ENCODE measurements around the gene DOK1.
A peak's percentile ranks its signal among the peaks of the same experiment; 100 is the strongest.

The DOK1 gene

DNA sequence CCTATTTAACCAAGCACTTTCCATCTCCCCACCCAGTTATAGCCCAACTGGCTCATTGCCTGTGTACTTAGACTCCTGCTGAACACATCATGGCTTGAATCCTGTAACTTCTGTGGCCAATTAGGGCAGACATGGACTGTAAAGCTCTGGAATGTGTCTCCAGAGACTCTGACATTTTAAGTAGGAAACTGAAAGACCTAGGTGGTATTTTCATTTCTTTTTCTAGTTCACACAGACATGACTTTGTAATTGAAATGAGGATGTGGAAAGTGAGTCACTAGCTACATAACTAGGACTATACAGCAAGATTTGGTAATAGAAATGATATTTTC, 12.2 kb downstream of the DOK1 start:
- no peak for FAIRE-seq
- DNase-seq (ENCODE audit: low spot score), result peak; percentile 50

DNA sequence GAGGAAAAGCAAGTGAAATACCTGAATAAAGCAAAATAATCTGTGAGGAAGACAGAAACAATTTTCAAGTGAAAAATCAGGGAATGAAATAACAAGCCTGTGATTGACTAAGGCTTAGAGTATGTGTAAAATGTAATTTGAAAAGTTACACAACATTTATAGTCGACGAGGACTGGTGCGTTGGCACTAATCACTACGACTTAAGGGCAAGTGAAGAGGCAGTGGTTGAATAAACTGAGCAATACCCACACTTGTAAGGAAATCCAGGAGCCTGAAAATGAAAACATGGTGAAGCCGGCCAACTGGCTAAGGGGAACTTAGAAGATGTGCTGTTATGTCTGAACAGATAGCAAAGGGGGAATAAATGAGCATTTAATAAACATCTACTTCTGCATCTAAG, 13.4 kb downstream of the DOK1 start:
- DNase-seq (ENCODE audit: low spot score) (no peak), FAIRE-seq (no peak)

DNA sequence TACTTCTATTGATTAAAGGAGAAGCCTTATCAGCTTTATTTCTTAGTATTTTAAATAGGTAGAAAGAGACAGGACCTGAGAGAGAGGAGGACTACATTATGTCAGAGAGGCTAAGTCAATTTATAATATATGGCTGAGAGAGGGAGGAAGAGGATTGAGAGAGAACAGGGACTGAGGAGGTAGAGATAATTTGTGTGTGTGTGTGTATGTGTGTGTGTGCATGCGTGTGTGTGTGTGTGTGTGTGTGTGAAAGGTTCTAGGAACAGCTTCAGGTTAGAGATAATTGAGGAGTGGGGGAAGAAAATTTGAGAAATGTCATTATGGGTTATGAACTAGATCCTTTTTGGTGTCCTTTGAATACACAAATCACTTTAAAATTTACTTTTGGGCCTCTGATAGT, 15.2 kb downstream of the DOK1 start:
- FAIRE-seq (no peak), DNase-seq (ENCODE audit: low spot score) (no peak)

DNA sequence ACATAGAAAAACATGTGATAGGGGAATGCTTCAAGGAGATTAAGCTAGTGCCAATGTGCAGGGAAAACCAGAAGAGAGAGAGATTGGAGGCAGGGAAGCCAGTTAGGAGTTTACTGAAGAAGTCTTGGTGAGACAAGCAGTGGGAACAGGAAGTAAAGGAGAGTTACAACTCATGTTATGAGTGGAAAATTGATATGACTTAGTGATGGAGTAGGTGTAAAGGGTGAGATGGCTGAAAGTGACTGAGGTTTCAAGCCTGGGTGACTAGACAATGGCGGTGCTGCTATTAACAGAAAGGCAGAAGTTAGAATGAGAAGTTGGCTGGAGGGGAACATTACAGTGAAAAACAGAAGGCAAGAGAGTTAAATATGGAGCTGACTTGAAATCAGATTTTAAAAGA, 16.5 kb downstream of the DOK1 start:
- FAIRE-seq, result no peak
- DNase-seq (ENCODE audit: low spot score), result no peak

DNA sequence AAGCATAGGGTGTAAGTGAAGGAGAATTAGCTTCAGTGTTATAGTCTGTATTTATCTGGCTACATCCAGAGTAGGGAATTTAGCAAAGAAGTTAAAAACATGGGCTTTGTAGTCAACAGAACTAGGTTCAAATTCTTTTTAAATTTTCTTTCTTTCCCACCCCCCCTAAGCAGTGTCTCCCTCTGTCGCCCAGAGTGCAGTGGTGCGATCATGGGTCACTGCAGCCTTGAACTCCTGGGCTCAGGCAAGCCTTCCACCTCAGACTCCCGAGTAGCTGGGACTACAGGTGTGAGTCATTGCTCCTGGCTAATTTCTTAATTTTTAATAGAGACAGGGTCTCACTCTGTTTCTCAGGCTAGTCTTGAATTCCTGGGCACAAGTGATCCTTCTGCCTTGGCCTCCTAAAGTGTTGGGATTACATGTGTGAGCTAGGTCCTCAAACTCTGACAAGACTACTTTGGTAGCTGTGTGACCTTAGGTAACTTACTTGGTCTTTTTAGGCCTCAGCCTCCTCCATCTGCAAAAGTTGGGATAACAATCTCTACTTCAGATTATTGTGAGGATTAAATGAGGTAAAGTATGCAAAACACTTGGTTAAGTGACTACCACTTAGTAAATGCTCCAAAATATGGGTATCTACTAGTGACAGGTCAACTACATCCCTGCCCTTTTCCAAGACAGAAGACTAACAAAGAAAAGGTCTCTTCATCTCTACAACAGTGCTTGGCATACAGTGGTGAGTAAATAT, 17.8 kb downstream of the DOK1 start:
- DNase-seq (ENCODE audit: low spot score) (no peak), FAIRE-seq (no peak)

DNA sequence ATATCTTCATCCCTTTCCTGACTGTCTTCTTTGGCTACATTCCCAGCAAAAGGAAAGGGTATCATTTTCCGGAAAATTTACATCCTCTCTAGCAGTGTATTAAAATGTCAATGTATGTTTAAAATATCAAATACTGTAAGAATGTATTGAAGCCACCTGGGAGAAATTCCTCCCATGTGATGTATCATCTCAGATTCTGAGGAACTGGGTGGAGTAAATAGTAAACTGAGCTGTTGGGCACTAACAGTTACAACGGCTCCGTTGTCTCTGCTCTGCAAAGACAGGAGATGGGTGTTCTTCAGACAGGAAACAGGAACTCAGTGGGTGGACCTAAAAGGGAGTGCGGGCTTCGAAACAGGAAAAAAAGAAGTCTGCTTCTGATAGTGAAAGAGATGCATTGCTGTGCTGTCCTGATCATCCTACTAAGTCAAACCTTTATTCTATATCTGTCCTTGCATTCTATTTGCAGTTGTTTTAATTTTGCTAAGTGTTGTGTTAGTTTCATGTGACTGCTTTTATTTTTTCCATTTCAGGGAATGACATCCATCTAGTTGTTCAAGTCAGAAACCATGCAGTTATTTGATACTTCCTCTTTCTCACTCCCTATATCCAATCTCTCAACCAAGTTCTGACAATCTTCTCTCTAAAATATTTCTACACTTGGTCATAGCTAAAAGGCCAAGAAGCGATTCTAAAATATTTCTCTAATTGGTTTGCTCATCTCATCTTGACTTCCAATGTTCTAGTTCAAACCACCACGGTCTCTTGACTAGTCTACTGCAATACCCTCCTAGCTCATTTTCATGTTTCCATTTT, 19.4 kb downstream of the DOK1 start:
- FAIRE-seq, result no peak
- DNase-seq (ENCODE audit: low spot score), result no peak

DNA sequence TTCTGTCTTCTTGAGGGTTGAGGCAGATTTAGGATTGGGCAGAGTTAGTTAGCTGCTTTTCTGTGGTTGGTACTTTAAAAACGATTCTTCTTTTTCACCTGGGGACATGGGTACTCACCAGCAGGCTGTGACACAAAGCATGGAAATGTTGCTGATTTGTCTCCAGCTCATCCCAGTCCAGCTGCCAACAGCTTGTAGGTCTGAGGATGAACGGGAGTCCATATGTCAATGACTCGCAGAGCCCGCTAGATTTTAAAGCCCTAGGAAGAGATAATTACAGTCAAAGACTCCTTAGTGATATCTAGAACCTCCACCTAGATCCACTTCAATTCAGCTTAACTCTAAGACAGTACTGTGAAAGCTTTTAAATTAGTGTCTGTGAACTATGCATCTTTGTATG, 20.8 kb downstream of the DOK1 start:
- no peak for DNase-seq (ENCODE audit: low spot score)
- no peak for FAIRE-seq

DNA sequence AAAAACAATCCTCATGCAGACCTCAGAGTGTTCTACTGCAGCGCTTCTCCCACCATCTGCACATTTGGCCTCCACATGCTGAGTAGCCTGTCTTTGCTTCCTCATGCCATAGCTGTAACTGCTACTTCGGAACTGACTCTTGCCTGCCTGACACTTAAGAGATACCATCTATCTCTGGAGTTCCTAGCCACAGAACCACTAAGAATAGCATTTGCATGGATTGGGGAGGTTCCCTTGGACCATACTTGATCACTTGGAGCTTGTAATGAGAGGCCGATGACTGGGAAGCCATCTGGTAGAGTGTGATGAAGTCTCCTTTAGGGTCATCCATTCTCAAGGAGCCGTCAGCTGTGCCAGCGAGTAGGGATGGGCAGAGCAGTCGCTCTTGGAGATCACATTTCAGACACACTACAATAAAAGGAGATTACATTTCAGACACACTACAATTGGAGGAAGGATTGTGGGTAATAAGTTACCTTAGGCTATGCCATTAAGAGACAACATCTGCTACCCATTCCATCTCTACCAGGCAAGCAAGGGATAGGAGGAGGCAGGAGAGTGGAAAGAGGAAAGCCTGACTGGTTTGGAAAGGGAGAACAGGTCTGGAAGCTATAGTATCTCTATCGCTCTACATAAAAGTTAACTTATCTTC, 21.8 kb downstream of the DOK1 start:
- DNase-seq (ENCODE audit: low spot score), result no peak
- no peak for FAIRE-seq

DNA sequence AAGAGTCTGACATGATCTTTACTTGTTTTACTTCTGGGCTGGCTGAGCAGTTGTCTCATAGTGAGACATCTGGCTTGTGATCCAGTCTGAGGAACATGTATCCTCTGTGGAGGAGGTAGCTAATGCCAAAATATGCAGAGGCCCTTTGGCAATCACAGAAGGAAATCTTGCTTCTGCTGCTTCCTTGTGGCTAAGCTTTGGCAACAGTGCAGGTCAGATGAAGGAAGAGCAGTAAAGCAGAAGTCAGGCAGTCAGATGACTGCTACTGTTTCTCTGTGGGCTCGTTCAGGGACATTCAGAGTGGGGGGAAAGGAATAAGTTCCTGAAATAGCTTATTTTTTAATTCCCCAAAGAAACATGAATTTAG, 22.3 kb downstream of the DOK1 start:
- no peak for DNase-seq (ENCODE audit: low spot score)
- no peak for FAIRE-seq

DNA sequence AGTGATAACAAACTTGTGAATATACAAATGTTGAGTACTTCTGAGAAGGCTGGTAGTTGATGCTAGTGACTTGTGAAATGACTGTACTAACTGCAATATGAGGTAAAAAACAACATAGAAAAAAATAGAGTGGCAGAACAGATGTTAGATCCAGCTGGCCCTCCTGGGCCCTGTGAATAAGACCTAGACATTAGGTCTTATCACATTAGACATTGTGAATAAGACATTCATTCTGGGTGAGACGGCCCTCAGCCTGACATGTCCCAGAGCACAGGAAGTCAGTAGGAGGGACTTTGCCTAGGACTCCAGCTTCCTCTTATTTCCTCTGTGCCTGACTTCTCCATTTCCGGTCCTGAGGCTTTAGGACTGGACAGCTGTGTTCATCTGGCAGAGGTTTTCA, 22.9 kb downstream of the DOK1 start:
- FAIRE-seq (no peak), DNase-seq (ENCODE audit: low spot score) (no peak)

DNA sequence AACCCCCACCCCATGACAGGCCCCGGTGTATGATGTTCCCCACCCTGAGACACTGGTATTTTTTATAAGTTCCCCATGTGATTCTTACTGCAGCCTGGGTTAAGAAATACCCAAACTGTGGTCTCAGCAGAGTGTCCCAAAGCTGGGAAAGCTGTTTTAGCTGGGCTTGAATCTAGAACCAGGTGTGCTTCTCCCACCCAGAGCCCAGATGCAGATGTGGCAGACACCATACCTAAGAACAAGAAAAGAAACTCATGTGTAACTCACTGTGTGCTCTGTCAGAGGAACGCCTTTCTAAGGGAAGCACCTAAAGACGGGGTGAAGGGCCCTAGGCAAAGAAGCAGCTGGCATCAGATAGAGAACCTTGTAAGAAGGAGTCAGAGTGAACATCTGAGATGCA, 23.9 kb downstream of the DOK1 start:
- no peak for FAIRE-seq
- DNase-seq (ENCODE audit: low spot score), result no peak

DNA sequence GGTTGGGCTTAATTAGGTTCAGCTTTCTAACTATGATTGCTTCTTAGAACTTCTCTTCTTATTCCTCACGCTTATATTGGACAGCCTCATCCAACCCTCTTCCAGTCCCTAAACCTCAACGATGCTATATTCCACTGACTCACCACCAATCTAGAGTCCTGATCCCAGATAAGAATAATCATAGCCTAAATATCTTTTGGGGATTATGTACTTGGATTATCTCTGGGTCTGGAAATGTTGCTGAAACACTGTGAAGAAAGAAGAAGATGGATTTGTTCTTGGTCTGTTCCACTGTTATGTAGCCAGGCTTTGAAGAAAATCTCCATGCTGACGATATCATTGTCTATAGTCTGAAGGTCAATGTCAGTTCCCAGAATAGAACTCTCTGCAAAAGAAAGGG, 26.9 kb downstream of the DOK1 start:
- no peak for FAIRE-seq
- no peak for DNase-seq (ENCODE audit: low spot score)

DNA sequence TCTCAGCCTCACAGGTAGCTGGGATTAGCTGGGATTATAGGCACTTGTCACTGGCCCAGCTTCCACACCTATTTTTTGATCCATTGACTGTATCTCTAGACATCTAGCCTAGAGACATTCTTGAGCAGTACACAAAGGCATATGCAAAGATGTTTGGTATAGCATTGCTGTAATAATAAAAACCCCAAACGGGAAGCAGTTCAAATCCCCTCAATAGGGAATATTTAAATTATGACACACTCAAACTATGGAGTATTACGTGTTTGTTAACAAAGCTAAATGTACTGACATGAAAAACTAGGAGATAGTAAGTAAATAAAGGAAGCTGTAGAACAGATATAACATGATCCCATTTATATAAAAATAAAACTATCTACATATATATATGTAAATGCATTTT, 27.7 kb downstream of the DOK1 start:
- DNase-seq (ENCODE audit: low spot score), result no peak
- FAIRE-seq, result no peak

DNA sequence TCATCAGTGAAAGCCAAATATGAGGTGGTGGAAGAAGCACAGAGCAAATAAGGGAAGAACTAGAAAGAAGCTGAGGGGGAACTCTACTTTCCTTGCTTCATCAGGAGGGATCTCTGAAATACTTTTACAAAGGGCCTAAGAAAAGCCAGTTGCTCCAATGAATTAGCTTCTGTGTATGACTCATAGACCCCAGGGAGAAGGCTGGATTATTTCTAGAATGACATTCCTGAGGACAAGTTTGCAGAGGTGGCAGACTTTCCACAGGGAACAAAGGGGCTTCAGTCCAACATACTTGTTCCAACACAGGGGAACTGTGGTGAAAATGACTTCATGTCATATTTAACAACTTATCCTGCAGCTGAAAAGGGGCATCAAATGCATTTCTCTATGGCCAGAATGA, 29.0 kb downstream of the DOK1 start:
- FAIRE-seq (peak; percentile 34), DNase-seq (ENCODE audit: low spot score) (peak; percentile 53)

DNA sequence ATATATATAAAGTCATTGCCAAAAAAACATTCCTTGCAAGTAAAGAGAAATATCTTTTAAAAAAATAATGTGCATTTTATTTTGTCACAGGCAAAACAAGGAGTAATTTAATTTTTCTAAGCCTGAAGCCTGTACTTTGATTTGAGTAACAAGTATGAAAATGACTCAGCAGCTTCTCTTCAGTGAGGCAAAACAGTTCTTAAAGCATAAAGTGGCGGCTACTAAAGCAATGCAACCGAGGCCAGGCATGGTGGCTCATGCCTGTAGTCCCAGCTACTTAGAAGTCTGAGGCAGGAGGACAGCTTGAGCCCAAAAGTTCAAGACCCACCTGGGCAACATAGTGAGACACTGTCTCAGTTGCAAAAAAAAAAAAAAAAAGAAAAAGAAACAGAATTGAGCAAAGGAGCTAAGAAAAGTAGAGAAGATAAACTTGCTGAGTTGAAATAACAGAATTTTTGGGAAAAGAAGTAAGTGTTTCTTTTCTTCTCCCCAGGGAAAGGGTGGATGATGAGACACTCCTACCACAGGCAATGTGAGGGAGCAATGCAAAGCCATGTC, 29.6 kb downstream of the DOK1 start:
- peak; percentile 37 for DNase-seq (ENCODE audit: low spot score)
- peak; percentile 29 for FAIRE-seq

DNA sequence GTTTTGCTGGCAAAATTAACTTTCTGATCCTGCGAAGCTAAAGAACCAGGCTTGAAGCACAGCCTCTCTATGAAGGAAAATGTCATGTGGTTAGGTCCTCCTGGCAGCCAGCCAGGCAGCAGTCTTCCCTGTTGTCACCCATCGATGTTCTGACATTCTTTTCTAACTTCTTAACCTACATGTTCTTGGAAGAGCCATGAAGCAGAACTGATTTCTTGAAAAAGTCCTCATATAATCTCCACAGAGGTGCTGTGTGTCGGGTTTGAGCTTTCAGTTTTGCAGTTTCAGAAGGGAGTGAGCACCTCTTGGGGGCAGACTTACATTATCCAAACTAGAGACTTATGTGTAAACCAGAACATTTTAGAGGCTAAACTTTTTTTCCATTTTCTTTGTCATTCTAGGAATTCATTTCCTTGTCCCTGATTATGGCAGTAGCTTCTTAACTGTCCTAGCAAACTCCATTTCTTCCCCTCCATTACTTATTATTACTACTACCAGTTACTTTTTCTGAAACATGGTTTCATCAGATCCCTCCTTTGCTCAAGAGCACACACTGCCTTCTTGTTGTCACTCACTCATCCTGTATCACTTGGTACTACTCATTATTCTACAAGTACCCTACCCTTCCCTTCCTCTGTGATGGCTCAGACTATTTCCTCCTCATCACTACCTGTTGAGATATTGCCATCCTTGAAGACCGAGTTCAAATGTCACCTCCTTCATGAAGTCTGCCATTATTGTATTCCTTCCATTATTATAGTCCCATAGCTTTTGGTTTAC, 31.1 kb downstream of the DOK1 start:
- FAIRE-seq (no peak), DNase-seq (ENCODE audit: low spot score) (no peak)

DNA sequence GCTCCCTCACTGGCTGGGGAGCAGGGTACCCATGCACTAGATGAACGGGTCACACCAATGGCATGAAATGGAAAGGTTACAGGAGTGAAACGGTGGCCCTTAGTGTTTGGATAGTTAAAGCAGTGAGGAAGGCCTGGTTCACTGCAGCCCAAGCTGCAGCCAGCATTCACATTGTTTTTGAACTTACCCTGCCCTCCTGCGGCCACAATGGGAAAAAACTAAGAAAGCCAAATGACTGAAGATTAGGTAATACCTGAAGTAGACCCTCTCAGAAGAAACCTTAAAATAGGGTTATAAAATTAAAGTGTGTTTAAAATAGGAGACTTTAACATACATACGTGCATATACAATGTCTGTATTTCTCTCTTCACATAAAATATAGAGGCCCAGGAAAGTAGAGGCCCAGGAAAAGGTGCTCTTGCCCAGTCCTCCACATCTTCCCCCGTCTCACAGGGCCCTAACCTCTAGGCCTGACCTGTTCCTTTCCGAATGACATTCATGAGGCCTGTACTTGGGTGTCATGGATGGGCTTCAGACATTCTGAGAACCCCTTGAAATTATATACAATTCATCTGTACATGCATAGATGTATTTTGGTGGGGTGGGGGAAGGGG, 33.3 kb downstream of the DOK1 start:
- DNase-seq (ENCODE audit: low spot score) (peak; percentile 56), FAIRE-seq (peak; percentile 65)

DNA sequence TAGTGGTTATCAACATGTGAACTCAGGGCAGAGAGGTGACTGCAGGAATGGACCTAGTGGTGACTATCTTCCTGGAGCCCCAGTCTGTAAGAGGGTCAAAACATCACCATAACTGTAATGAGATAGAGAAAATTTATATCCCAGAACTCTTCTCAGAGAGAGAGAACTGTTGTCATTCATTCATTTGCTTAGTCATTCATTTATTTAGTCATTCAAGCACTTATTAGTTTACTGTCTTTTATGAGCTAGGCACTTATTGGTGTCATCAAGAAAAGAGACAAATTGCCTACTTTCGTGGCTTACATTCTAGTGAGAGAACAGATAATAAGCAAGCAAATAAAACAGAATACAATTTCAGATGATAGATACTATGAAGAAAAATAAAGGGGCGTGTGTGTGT, 34.1 kb downstream of the DOK1 start:
- DNase-seq (ENCODE audit: low spot score) (no peak), FAIRE-seq (no peak)

DNA sequence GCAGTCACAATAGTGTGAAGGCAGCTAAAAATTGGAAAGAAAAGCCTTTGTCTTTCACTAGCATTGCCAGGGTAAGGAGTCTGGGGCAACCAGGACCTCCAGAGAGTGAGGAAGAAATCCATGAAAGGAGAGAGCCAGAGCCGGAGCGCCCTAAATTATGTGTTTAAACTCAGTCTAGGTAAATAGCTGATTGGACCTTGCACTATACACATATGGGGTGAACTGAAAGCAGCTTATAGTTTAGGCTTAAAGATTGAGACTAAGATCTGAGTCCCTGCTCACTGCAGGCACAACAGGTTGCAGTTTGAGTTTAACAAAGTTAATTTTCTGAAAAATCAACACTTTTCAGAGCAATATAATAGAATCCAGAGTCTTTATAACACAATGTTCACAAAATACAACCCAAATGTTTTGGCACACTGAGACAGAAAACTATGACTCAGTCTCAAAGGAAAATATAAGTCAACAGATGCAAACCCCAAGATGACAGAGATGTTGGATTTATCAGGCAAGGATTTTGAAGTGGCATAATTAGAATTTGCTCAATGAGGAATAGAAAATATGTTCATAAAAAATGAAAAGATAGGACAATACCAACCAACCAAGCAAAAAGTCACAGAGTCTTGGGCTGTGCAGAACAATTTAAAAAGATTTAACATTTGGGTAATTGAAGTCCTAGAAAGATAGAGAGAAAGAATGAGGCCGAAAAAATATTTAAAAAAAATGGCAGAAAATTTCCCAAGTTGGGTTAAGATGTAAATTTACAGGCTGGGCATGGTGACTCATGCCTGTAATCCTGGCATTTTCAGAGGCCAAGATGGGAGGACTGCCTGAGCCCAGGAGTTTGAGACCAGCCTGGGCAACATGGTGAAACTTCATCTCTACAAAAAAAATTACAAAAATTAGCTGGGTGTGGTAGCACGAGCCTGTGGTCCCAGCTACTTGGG, 39.6 kb downstream of the DOK1 start:
- FAIRE-seq (no peak), DNase-seq (ENCODE audit: low spot score) (no peak)

DNA sequence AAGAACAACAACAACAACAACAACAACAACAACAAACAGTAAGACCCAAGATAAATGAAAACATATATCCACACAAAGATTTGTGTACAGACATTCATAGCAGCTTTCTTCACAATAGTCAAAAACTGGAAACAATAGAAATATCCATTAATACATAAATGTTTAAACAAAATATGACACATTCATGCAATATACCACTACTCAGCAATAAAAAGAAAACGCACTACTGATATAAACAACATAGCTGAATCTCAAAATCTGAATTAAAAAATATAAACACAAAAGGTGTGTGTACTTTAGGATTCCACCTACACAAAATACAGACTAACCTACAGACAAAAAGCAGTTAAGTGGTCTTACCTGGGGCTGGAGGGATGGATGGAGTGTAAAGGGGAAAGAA, 42.1 kb downstream of the DOK1 start:
- FAIRE-seq, result no peak
- DNase-seq (ENCODE audit: low spot score), result no peak
